Activated CD4-positive, alpha-beta T cell treated with anti-CD3 and anti-CD28 coated beads, Interleukin-2, amount 10 ng/mL, durations not matched to agents 24 days and 14 days (primary cell): ENCODE measurements around the gene MAGI2. TPM values are rescaled to one million over a fixed set of nuclear protein-coding genes. Genes with fewer than 3 reads are reported as not detected.

Experiments
- DNase-seq: peaks from one replicate; pipeline ENCODE4 v3.0.0; 2022
- H3K27ac Mint-ChIP-seq: one replicate; pipeline ENCODE4 v1.8.0; 2022; ENCODE audit warnings: mild to moderate bottlenecking, mixed read lengths
- H3K27me3 Mint-ChIP-seq: one replicate; pipeline ENCODE4 v1.8.0; 2022; ENCODE audit warnings: mixed read lengths
- H3K36me3 Mint-ChIP-seq: one replicate; pipeline ENCODE4 v1.8.0; 2022; ENCODE audit warnings: low read depth, mild to moderate bottlenecking, mixed read lengths
- H3K4me1 Mint-ChIP-seq: one replicate; pipeline ENCODE4 v1.8.0; 2021; ENCODE audit warnings: mixed read lengths
- H3K4me3 Mint-ChIP-seq: one replicate; pipeline ENCODE4 v1.8.0; 2022; ENCODE audit warnings: mild to moderate bottlenecking, moderate library complexity, mixed read lengths
- H3K9me3 Mint-ChIP-seq: one replicate; pipeline ENCODE4 v1.8.0; 2021; ENCODE audit warnings: mixed read lengths
- intact Hi-C: fragments of 100-400 bp; cut with micrococcal nuclease; formaldehyde crosslinking; loops from one replicate; pipeline ENCODE4 v1.15.1; 2023
- total RNA-seq: library from RNA; stranded (reverse); gene quantifications from 2 replicates; pipeline ENCODE4 v1.2.3, GENCODE V29; 2022

MAGI2 gene
- total RNA-seq, 1 donor from 2014 or later, result 0.12 TPM

DNA sequence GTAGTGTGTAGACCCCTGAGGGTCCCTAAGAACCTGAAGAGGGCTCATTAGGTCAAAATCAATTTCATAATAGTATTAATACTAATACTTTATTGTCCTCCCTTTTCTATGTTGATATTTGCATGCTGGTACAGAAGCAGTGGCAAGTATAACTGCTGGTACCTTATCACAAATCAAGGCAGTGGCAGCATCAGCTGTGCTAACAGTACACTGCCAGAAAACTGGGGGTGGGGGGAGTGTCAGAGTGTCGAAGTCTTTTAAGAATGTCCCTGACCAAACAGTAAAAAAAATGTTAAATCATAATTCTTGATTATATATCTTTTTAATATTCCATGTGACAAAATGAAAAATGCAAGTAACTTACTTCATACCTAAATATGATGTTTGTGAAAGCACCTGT lies 716.9 kb downstream of the MAGI2 start:
- Mint-ChIP-seq H3K36me3 (no peaks in the 10 kb centered on the region), H3K27me3 (no peaks in the 10 kb centered on the region), H3K4me1 (no peaks in the 10 kb centered on the region), H3K9me3 (no peaks in the 10 kb centered on the region), H3K27ac (no peak overlapping the region), H3K4me3 (no peak overlapping the region)
- DNase-seq, result no peak
- intact Hi-C loops, result no loop called here

GRCh38 chr7:78734626-78735025 lies 718.8 kb downstream of the MAGI2 start:
- no peaks in the 10 kb centered on the region for H3K9me3 Mint-ChIP-seq

GRCh38 chr7:78720066-78720465 lies 733.4 kb downstream of the MAGI2 start:
- intact Hi-C loops, result no loop called here
- Mint-ChIP-seq H3K4me3 (no peak overlapping the region), H3K4me1 (no peaks in the 10 kb centered on the region), H3K27ac (no peak overlapping the region), H3K36me3 (no peaks in the 10 kb centered on the region), H3K9me3 (no peaks in the 10 kb centered on the region), H3K27me3 (no peaks in the 10 kb centered on the region)
- DNase-seq, result no peak

More at GRCh38 chr7:78734626-78735025, 718.8 kb downstream of the MAGI2 start:
- intact Hi-C loops, result no loop called here
- Mint-ChIP-seq H3K27ac (no peak overlapping the region), H3K4me3 (no peak overlapping the region), H3K27me3 (no peaks in the 10 kb centered on the region), H3K36me3 (no peaks in the 10 kb centered on the region), H3K4me1 (no peaks in the 10 kb centered on the region)
- no peak for DNase-seq

DNA sequence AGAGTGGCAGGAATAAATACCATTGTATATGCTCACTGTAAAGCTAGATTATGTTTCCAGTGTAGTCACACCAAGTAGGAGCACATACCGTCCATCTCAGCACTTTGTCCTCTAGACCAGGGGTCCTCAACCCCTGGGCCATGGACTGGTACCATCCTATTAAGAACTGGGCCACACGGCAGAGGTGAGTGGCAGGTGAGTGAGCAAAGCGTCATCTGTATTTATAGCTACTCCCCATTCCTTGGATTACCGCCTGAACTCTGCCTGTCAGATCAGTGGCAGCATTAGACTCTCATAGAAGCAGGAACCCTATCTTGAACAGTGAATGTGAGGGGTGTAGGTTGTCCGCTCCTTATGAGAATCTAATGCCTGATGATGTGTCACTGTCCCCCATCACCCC lies 735.3 kb downstream of the MAGI2 start:
- no peaks in the 10 kb centered on the region for H3K36me3 Mint-ChIP-seq
- H3K27ac Mint-ChIP-seq, result no peak overlapping the region
- intact Hi-C loops, result no loop called here
- no peak overlapping the region for H3K4me3 Mint-ChIP-seq
- DNase-seq, result no peak
- no peaks in the 10 kb centered on the region for H3K9me3 Mint-ChIP-seq
- H3K4me1 Mint-ChIP-seq, result no peaks in the 10 kb centered on the region
- H3K27me3 Mint-ChIP-seq, result no peaks in the 10 kb centered on the region

DNA sequence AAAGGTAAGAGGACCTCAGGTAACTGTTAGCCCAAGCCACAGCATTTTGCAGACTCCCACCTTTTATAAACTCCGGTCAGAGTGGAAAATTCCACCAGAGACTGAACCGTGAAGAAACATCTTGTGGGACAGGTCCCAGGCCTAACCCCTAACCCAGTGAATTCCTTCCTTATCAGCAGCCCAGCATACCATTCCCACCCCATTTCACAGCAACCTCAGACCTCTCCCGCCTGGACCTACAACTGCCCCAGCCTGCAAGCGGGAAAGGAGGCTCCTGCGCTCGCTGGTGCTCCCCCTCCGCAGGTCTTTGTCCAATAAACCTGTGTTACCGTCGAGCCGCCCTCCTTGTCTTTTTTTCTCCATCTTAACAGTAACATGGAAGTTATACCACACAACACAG lies 736.6 kb downstream of the MAGI2 start:
- no peaks in the 10 kb centered on the region for H3K9me3 Mint-ChIP-seq
- intact Hi-C loops, result no loop called here
- no peak overlapping the region for H3K27ac Mint-ChIP-seq
- DNase-seq, result no peak
- H3K4me3 Mint-ChIP-seq, result no peak overlapping the region
- H3K27me3 Mint-ChIP-seq, result no peaks in the 10 kb centered on the region
- H3K4me1 Mint-ChIP-seq, result no peaks in the 10 kb centered on the region
- no peaks in the 10 kb centered on the region for H3K36me3 Mint-ChIP-seq

GRCh38 chr7:78714356-78714755 lies 739.1 kb downstream of the MAGI2 start:
- Mint-ChIP-seq H3K27me3 (no peaks in the 10 kb centered on the region), H3K4me1 (no peaks in the 10 kb centered on the region), H3K9me3 (no peaks in the 10 kb centered on the region), H3K4me3 (no peak overlapping the region), H3K27ac (no peak overlapping the region), H3K36me3 (no peaks in the 10 kb centered on the region)
- no peak for DNase-seq
- intact Hi-C loops, result no loop called here

- Mint-ChIP-seq H3K36me3 (no peaks in the 10 kb centered on the region), H3K27me3 (no peaks in the 10 kb centered on the region), H3K4me1 (no peaks in the 10 kb centered on the region), H3K27ac (no peak overlapping the region), H3K9me3 (no peaks in the 10 kb centered on the region), H3K4me3 (no peak overlapping the region)
- intact Hi-C loops, result no loop called here
- DNase-seq, result no peak
These were observed 741.4 kb downstream of the MAGI2 start for GRCh38 chr7:78712111-78712510.

DNA sequence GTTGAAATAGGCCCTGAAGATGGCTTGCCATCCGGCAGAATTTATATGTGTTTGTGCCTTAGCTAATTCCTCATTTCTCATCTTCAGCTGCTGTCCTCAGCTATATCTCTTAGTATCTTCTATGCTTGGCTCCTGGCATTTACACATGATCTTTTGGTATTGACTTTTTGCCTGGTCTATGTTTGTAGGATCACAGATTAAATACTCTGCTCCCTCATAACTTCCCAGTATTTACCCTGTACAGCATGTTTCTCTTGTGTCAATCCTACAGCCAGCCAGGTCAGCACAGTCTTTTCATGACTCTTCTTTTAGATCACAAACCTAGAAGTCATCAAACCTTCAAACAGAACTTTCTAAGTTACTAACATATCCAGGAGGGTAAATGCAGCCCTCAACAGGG lies 743.8 kb downstream of the MAGI2 start:
- H3K4me3 Mint-ChIP-seq, result no peak overlapping the region

GRCh38 chr7:78704504-78704903 lies 749.0 kb downstream of the MAGI2 start:
- no peak overlapping the region for H3K27ac Mint-ChIP-seq
- intact Hi-C loops, result no loop called here
- H3K36me3 Mint-ChIP-seq, result no peaks in the 10 kb centered on the region
- DNase-seq, result no peak
- H3K9me3 Mint-ChIP-seq, result no peaks in the 10 kb centered on the region
- H3K4me3 Mint-ChIP-seq, result no peak overlapping the region
- H3K27me3 Mint-ChIP-seq, result no peaks in the 10 kb centered on the region
- no peaks in the 10 kb centered on the region for H3K4me1 Mint-ChIP-seq

More for the DNA sequence above, 743.8 kb downstream of the MAGI2 start:
- intact Hi-C loops, result no loop called here
- Mint-ChIP-seq H3K36me3 (no peaks in the 10 kb centered on the region), H3K4me1 (no peaks in the 10 kb centered on the region), H3K27me3 (no peaks in the 10 kb centered on the region), H3K27ac (no peak overlapping the region), H3K9me3 (no peaks in the 10 kb centered on the region)
- DNase-seq, result no peak

- intact Hi-C loops, result no loop called here
- H3K9me3 Mint-ChIP-seq, result no peaks in the 10 kb centered on the region
- H3K27me3 Mint-ChIP-seq, result no peaks in the 10 kb centered on the region
- no peak overlapping the region for H3K4me3 Mint-ChIP-seq
- H3K27ac Mint-ChIP-seq, result no peak overlapping the region
- no peak for DNase-seq
- no peaks in the 10 kb centered on the region for H3K36me3 Mint-ChIP-seq
- H3K4me1 Mint-ChIP-seq, result no peaks in the 10 kb centered on the region
These were observed 750.1 kb downstream of the MAGI2 start for GRCh38 chr7:78703391-78703790.

DNA sequence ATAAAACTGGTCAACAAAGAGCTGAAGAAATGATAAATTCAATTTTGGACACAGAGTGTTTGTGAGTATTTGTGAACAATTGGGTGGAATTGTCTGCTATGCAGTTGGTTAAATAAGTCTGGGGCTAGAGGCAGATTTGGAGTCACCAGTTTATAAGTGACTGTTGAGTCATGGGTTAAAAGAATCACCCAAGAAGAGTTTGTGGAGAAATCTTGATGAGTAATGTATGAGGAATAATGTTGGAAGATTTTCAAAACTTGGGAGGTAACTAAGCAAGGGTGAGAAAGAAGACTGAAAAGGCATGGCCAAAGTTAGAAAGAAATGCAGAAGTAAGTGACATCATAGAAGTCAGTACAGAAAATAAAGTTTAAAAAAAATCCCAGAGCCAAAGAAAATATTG lies 750.7 kb downstream of the MAGI2 start:
- H3K27me3 Mint-ChIP-seq, result no peaks in the 10 kb centered on the region
- DNase-seq, result no peak
- no peaks in the 10 kb centered on the region for H3K4me1 Mint-ChIP-seq
- no peaks in the 10 kb centered on the region for H3K9me3 Mint-ChIP-seq
- intact Hi-C loops, result no loop called here
- no peak overlapping the region for H3K27ac Mint-ChIP-seq
- no peak overlapping the region for H3K4me3 Mint-ChIP-seq
- H3K36me3 Mint-ChIP-seq, result no peaks in the 10 kb centered on the region

- no peaks in the 10 kb centered on the region for H3K36me3 Mint-ChIP-seq
- no peaks in the 10 kb centered on the region for H3K4me1 Mint-ChIP-seq
- no peak overlapping the region for H3K4me3 Mint-ChIP-seq
- H3K27ac Mint-ChIP-seq, result no peak overlapping the region
- intact Hi-C loops, result no loop called here
- no peak for DNase-seq
- no peaks in the 10 kb centered on the region for H3K9me3 Mint-ChIP-seq
- H3K27me3 Mint-ChIP-seq, result no peaks in the 10 kb centered on the region
These were observed 757.6 kb downstream of the MAGI2 start for GRCh38 chr7:78695826-78696225.

GRCh38 chr7:78691584-78691983 lies 761.9 kb downstream of the MAGI2 start:
- Mint-ChIP-seq H3K36me3 (no peaks in the 10 kb centered on the region), H3K27ac (no peak overlapping the region), H3K4me3 (no peak overlapping the region), H3K4me1 (no peaks in the 10 kb centered on the region), H3K27me3 (no peaks in the 10 kb centered on the region), H3K9me3 (no peaks in the 10 kb centered on the region)
- no peak for DNase-seq
- intact Hi-C loops, result no loop called here

DNA sequence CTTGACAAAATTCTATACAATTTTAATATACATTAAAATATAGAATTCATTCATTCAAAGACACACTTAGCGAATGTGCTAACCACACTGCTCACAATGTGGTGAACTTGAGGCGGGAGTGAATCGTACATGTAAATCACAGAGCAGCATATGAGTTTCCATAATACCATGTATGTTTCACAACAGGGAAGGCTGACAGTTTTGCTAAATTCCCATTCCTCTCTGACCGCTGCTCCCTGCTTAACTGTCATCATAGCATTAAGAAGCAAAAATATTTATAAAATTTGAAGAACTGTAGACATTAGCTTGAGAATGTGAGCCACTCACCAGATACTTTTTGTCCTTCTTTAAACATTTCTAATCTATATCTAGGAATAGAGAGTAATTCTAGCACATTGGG lies 763.3 kb downstream of the MAGI2 start:
- intact Hi-C loops, result no loop called here
- Mint-ChIP-seq H3K27me3 (no peaks in the 10 kb centered on the region), H3K4me1 (no peaks in the 10 kb centered on the region), H3K4me3 (no peak overlapping the region), H3K27ac (no peak overlapping the region), H3K9me3 (no peaks in the 10 kb centered on the region), H3K36me3 (no peaks in the 10 kb centered on the region)
- DNase-seq, result no peak

GRCh38 chr7:78688376-78688775 lies 765.1 kb downstream of the MAGI2 start:
- Mint-ChIP-seq H3K27ac (no peak overlapping the region), H3K4me1 (no peaks in the 10 kb centered on the region), H3K4me3 (no peak overlapping the region), H3K27me3 (no peaks in the 10 kb centered on the region), H3K9me3 (no peaks in the 10 kb centered on the region), H3K36me3 (no peaks in the 10 kb centered on the region)
- intact Hi-C loops, result no loop called here
- no peak for DNase-seq
